Measurements from ENCODE around the gene UBE4B. TPM values are rescaled to one million over a fixed set of nuclear protein-coding genes. Genes with fewer than 3 reads are reported as not detected.

The UBE4B gene
- polyA plus RNA-seq, 3 donors = 6.0 to 34.6 (median 9.2) TPM

DNA sequence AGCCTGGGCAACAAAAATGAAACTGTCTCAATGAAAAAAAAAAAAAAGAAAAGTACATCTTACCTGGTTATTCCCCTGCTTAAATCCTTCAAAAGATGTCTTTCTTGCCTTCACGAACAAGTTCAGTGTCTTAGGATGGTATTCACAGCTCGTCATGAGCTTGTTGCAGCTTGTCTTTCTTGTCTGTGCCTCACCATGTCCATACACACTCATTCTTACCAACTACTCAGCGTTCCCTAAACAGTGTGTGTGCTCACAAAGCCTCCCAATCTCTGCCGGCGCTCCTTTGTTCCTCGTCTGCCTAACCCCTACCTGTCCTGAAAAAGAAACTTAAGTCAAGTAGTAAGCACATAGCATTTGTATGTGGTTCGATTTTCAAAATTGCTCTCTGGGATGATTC lies 31.1 kb downstream of the UBE4B start:
- no peak for TF ChIP-seq CTCF (IDR thresholded peaks at IDR 0.05)
- Mint-ChIP-seq H3K4me3 (no peak overlapping the region), H3K36me3 (peaks cover 17 to 32% of the 10 kb centered on the region in 2 donors), H3K27me3 (ENCODE audit: low read depth in 3 of 3) (no peaks in the 10 kb centered on the region), H3K4me1 (peaks cover 49% of the 10 kb centered on the region), H3K27ac (no peak overlapping the region), H3K9me3 (no peaks in the 10 kb centered on the region)
- H3K4me3 ChIP-seq (replicated peaks in 1 of 3; ENCODE audit: low read depth in 2 of 3, low read length in 3 of 3) = no peak overlapping the region
- H3K4me2 ChIP-seq (replicated peaks; ENCODE audit: extremely low read depth, low read length, poor library complexity, severe bottlenecking) = no peak overlapping the region
- no peak overlapping the region for H2AFZ ChIP-seq (ENCODE audit: insufficient read depth, low read depth, low read length, poor library complexity, severe bottlenecking)
- H3K27ac ChIP-seq (ENCODE audit: low read depth in 1 of 2, low read length in 2 of 2) = no peak overlapping the region
- 80% methylated on average over 1 of the region's 7 CpGs for WGBS (ENCODE audit: insufficient coverage)
- peaks cover 80% of the 10 kb centered on the region for H3K79me2 ChIP-seq (ENCODE audit: insufficient read depth, low read length)
- peaks cover 34 to 37% of the 10 kb centered on the region in 2 donors for H3K4me1 ChIP-seq (ENCODE audit: control insufficient read depth in 1 of 2, insufficient read depth in 2 of 2, low read length in 2 of 2)
- no peaks in the 10 kb centered on the region for H3K9me3 ChIP-seq (replicated peaks in 1 of 2; ENCODE audit: control insufficient read depth in 1 of 2, insufficient read depth in 1 of 2, low read length in 2 of 2)
- H4K20me1 ChIP-seq (ENCODE audit: insufficient read depth, low read length) = peaks cover 97% of the 10 kb centered on the region
- H3K36me3 ChIP-seq (replicated peaks in 1 of 2; ENCODE audit: control insufficient read depth in 1 of 2, insufficient read depth in 2 of 2, low read length in 2 of 2) = peaks cover 5 to 16% of the 10 kb centered on the region in 2 donors
- intact Hi-C loops (cut with micrococcal nuclease) = no loop called here
- no peak overlapping the region for H3K9ac ChIP-seq (ENCODE audit: insufficient read depth, low read length, poor library complexity, severe bottlenecking)
- H3K27me3 ChIP-seq (ENCODE audit: control insufficient read depth in 2 of 2, insufficient read depth in 2 of 2, low read length in 2 of 2) = no peaks in the 10 kb centered on the region
- no peak for DNase-seq

GRCh38 chr1:10064416-10065343 lies 31.9 kb downstream of the UBE4B start:
- Histone ChIP-seq H3K27me3 (ENCODE audit: control insufficient read depth in 2 of 2, insufficient read depth in 2 of 2, low read length in 2 of 2) (no peaks in the 10 kb centered on the region), H4K20me1 (ENCODE audit: insufficient read depth, low read length) (peaks cover 97% of the 10 kb centered on the region), H3K9ac (ENCODE audit: insufficient read depth, low read length, poor library complexity, severe bottlenecking) (no peak overlapping the region), H3K36me3 (replicated peaks in 1 of 2; ENCODE audit: control insufficient read depth in 1 of 2, insufficient read depth in 2 of 2, low read length in 2 of 2) (peaks cover 0 to 8% of the 10 kb centered on the region in 2 donors), H3K9me3 (replicated peaks in 1 of 2; ENCODE audit: control insufficient read depth in 1 of 2, insufficient read depth in 1 of 2, low read length in 2 of 2) (no peaks in the 10 kb centered on the region), H3K79me2 (ENCODE audit: insufficient read depth, low read length) (peaks cover 80% of the 10 kb centered on the region), H3K4me2 (replicated peaks; ENCODE audit: extremely low read depth, low read length, poor library complexity, severe bottlenecking) (no peak overlapping the region), H3K27ac (ENCODE audit: low read depth in 1 of 2, low read length in 2 of 2) (no peak overlapping the region), H2AFZ (ENCODE audit: insufficient read depth, low read depth, low read length, poor library complexity, severe bottlenecking) (no peak overlapping the region), H3K4me1 (ENCODE audit: control insufficient read depth in 1 of 2, insufficient read depth in 2 of 2, low read length in 2 of 2) (peaks cover 32 to 37% of the 10 kb centered on the region in 2 donors), H3K4me3 (replicated peaks in 1 of 3; ENCODE audit: low read depth in 2 of 3, low read length in 3 of 3) (no peak overlapping the region)
- intact Hi-C loops (cut with micrococcal nuclease) = no loop called here
- no peaks in the 10 kb centered on the region for H3K27me3 Mint-ChIP-seq (ENCODE audit: low read depth in 3 of 3)
- no peak for TF ChIP-seq CTCF (IDR thresholded peaks at IDR 0.05)
- no peak for DNase-seq
- H3K9me3 Mint-ChIP-seq = no peaks in the 10 kb centered on the region
- peaks cover 18 to 31% of the 10 kb centered on the region in 2 donors for H3K36me3 Mint-ChIP-seq
- WGBS (ENCODE audit: insufficient coverage) = 63% methylated on average over 3 of the region's 8 CpGs
- no peak overlapping the region for H3K4me3 Mint-ChIP-seq
- H3K27ac Mint-ChIP-seq = peak overlapping the region in 2 of 7 donors; percentile 35 to 48
- H3K4me1 Mint-ChIP-seq = peaks cover 45% of the 10 kb centered on the region

Data from CD14-positive monocyte (primary cell).